Activated T-cell treated with anti-CD3 and anti-CD28 coated beads, Interleukin-2, amount 50 U/mL, for 72 hours (primary cell): ENCODE results near the gene ABHD2. TPM values are rescaled to one million over a fixed set of nuclear protein-coding genes. Genes with fewer than 3 reads are reported as not detected.
A peak's percentile ranks its signal among the peaks of the same experiment; 100 is the strongest.
"Not testable (repeated sequence)": the region's sequence is repeated elsewhere in the genome, so short reads cannot be mapped to it uniquely, and the experiment has no call there.

Experiments used
- ATAC-seq, 2 donors: fragments of 150-1000 bp; cut with Tn5 transposase; replicated peaks in 1 of 2; 2 replicates each; pipeline ENCODE4 v1.10.0; 2021; ENCODE audit warnings: moderate library complexity in 2 of 2, mild to moderate bottlenecking in 1 of 2
- DNase-seq, 2 donors: peaks; one replicate each; pipeline ENCODE4 v3.0.0; 2021 to 2022; ENCODE audit warnings: mixed read lengths in 1 of 2
- H3K27ac Mint-ChIP-seq: one replicate; pipeline ENCODE4 v1.8.0; 2022; ENCODE audit warnings: mild to moderate bottlenecking, moderate library complexity, mixed read lengths
- H3K27me3 Mint-ChIP-seq: one replicate; pipeline ENCODE4 v1.8.0; 2022; ENCODE audit warnings: low read depth, mixed read lengths
- H3K36me3 Mint-ChIP-seq, 2 donors: one replicate each; pipeline ENCODE4 v1.8.0; 2022; ENCODE audit warnings: mixed read lengths in 2 of 2, mild to moderate bottlenecking in 1 of 2; ENCODE audit not compliant: insufficient read depth in 2 of 2
- H3K4me1 Mint-ChIP-seq: one replicate; pipeline ENCODE4 v1.8.0; 2022; ENCODE audit warnings: low read depth, mixed read lengths
- H3K4me3 Mint-ChIP-seq, 2 donors: one replicate each; pipeline ENCODE4 v1.8.0; 2022; ENCODE audit warnings: mild to moderate bottlenecking in 2 of 2, mixed read lengths in 2 of 2, moderate library complexity in 2 of 2
- H3K9me3 Mint-ChIP-seq, 2 donors: one replicate each; pipeline ENCODE4 v1.8.0; 2022; ENCODE audit warnings: mixed read lengths in 2 of 2
- total RNA-seq, 2 donors: library from RNA; stranded (reverse); gene quantifications; one replicate each; pipeline ENCODE4 v1.2.3, GENCODE V29; 2022

The ABHD2 gene
- total RNA-seq, 2 donors from 2014 or later: 36.8 to 44.1 TPM

DNA sequence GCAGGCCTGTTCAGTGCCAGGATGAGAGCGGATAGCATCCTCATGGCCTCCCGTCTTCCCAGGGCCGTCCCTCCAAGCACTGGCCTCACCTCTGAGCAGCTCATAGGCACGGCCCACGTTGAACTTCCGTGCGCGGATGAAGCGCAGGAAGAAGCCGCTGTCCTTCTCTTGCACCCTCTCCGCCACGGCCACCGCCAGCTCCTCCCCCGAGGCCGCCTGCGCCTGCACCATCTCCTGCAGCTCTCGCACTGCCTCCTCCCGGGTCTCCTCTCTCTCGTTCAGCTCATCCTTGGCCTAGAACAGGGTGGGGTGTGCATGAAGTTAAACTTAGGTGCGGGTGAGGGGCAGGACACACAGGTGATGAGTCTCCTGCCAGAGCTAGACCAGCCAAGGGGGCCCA lies 128.8 kb downstream of the ABHD2 start:
- Mint-ChIP-seq H3K9me3 (no peaks in the 10 kb centered on the region), H3K27me3 (peaks cover 15% of the 10 kb centered on the region), H3K4me3 (no peak overlapping the region), H3K27ac (no peak overlapping the region), H3K4me1 (no peaks in the 10 kb centered on the region), H3K36me3 (no peaks in the 10 kb centered on the region)
- ATAC-seq (no peak), DNase-seq (no peak)

DNA sequence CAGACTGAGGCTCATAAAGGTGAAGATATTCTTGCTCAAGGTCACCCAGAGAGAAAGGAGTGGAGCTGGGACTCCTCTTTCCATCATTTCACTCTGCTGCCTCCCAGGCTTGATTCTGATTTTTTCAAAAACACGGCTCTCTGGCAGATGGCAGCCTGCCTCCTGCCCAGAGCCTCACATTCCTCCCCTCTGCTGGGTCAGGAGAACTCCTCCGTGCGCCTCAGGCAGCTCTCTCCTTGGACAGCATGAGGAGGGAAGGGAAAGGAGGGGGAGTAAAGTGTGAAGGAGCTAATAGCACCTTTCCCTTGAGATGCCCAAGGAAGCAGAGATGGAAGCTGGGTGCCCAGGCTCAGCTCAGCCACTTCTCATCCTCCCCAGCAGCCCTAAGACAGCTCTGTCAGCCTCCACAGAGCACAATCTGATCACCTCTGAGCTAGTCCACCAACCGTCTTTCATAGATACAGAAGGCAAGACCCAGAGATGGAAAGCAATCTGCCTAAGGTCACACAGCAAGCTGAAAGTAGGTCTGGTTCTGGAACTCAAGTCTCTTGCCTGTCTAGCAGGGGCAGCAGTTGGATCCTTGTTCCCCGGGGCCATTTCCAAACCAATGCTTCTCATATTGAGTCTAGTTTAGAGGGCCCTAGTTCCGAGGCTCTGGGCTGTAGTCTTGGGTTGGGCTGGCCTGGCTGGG lies 129.6 kb downstream of the ABHD2 start:
- ATAC-seq (no peak), DNase-seq (no peak)
- Mint-ChIP-seq H3K36me3 (no peaks in the 10 kb centered on the region), H3K4me3 (no peak overlapping the region), H3K4me1 (no peaks in the 10 kb centered on the region), H3K9me3 (no peaks in the 10 kb centered on the region), H3K27ac (no peak overlapping the region), H3K27me3 (peaks cover 15% of the 10 kb centered on the region)

DNA sequence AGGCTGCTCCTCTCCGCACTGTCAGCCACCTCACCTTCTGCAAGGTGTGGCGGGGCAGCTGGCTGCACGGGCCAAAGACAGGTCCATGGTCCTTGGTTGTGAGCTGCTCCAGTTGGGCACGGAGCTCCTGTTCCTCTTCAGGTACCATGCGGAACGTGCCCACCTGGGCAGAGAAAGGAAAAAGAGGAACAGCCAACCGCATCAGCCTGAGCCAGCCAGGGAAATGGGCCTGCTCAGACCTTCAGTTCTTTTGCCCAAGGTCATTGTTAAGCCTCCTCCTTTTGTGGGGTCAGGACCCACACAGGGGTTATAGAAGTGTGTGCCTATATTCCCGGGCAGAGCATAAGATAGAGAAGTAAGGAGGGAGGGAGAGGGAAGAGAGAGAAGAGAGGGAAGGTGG lies 130.3 kb downstream of the ABHD2 start:
- H3K27me3 Mint-ChIP-seq: peaks cover 15% of the 10 kb centered on the region
- no peaks in the 10 kb centered on the region for H3K4me1 Mint-ChIP-seq
- DNase-seq: no peak
- H3K36me3 Mint-ChIP-seq: no peaks in the 10 kb centered on the region
- no peak for ATAC-seq
- H3K4me3 Mint-ChIP-seq: no peak overlapping the region
- no peaks in the 10 kb centered on the region for H3K9me3 Mint-ChIP-seq
- H3K27ac Mint-ChIP-seq: no peak overlapping the region

DNA sequence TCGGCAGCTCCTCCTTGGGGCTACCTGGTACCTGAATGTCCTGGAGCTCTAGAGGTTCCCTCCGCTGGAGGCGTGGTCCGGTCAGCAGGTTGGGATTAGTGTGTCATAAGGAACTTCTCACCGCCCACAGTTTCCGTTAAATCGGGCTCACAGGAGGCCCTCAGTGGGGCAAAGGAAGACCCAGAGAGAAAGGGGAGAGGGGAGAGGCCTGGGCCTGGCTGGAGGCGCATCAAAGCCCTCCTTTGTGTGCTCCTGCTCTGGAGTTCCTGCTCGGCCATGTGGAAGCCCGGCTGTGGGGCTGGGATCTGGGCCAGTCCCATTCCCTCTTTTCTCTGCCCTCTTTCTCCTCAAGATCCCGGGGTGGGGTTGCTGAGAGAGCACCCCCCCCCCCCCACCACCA lies 133.3 kb downstream of the ABHD2 start, which contains the start of gene RLBP1:
TSS of gene RLBP1 (minus strand) at position 37 of the 400 bp plus-strand sequence. CDS start 2,604 bp downstream, outside the sequence.
- H3K27ac Mint-ChIP-seq: peak within 1 kb of the TSS; percentile 65
- H3K36me3 Mint-ChIP-seq: no peaks in the 10 kb centered on the region
- ATAC-seq (peak in 1 of 2 donors; percentile 52), DNase-seq (no peak)
- H3K27me3 Mint-ChIP-seq: peaks cover 15% of the 10 kb centered on the region
- H3K4me3 Mint-ChIP-seq: no peak within 1 kb of the TSS
- no peaks in the 10 kb centered on the region for H3K4me1 Mint-ChIP-seq
- no peaks in the 10 kb centered on the region for H3K9me3 Mint-ChIP-seq

DNA sequence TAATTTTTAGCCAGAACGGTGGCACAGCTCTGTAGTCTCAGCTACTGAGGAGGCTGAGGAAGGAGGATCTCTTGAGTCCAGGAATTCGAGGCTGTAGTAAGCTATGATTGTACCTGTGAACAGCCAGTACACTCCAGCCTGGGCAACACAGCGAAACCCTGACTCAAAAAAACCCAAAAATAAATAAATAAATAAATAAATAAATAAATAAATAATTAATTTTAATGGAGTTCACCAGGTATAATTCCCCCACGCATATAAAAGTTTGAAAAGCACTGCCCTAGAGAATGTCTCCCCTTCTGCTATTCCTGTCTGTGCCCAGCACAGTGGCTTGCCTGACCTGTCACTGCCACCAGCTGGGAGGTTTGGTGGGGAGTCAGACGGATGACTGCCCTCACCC lies 137.3 kb downstream of the ABHD2 start:
- H3K27ac Mint-ChIP-seq: no peak overlapping the region
- peaks cover 17% of the 10 kb centered on the region for H3K27me3 Mint-ChIP-seq
- H3K4me1 Mint-ChIP-seq: peaks cover 2% of the 10 kb centered on the region
- ATAC-seq (no peak), DNase-seq (no peak)
- no peaks in the 10 kb centered on the region for H3K9me3 Mint-ChIP-seq
- no peaks in the 10 kb centered on the region for H3K36me3 Mint-ChIP-seq
- no peak overlapping the region for H3K4me3 Mint-ChIP-seq

DNA sequence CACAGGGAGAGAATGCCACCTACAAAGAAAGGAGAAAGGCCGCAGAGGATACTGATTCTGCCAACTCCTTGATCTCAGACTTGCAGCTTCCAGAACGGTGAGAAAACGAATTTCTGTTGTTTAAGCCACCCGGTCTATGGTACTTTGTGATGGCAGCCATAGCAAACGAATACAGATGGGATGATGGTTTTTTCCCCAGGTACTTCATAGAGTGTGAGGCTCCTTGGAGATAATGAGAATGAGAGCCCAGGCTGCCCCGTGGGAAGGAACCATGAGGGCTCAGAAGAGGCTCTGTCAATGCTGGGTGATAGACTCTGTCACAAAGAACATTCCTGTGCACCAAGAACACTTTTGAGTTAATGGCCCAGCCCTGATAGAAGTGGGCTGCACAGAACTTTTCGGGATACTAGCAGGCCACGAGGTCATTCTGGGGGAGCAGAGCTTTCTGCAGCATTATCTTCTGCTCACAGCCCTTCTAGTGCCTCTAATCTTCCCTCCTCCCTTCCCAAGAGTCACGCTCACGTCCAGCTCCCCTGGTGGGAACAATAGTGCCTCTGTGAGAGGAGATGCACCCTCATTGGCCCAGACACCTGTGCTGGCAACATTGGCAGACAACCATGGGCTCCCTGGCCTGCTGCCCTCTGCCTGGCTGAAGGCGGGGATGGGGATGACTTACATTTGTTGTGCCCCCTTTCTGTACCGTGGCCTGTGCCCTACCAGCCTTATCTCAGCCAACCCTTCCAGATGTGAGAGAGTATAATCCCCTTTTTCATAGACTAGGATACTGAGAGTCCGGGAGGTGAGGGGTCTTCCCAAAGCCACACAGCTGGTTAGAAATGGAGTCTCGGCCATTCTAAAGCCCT lies 138.3 kb downstream of the ABHD2 start:
- Mint-ChIP-seq H3K36me3 (no peaks in the 10 kb centered on the region), H3K9me3 (no peaks in the 10 kb centered on the region), H3K27ac (no peak overlapping the region)

DNA sequence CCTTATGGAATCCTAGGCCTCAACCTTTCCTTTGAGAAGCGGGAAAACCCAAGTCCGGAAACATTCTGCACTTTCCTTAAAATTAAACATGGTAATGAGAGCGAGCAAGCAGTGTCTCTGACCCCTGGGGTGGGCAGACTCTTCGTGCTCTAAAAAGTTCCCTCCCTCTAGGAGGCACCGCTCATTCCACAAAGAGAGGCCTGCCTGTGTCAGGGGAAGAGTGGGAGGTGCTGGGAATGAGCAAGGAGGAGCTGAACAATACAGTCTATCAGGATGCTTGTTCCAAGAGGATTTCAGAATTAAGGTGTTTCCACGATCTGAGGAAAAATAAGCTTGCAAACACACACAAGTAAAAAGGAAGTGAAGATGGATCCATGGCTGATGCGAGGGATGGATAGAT lies 139.2 kb downstream of the ABHD2 start:
- peaks cover 27% of the 10 kb centered on the region for H3K27me3 Mint-ChIP-seq
- H3K9me3 Mint-ChIP-seq: no peaks in the 10 kb centered on the region
- peaks cover 8% of the 10 kb centered on the region for H3K4me1 Mint-ChIP-seq
- H3K27ac Mint-ChIP-seq: no peak overlapping the region
- no peak for DNase-seq
- no peak for ATAC-seq
- H3K36me3 Mint-ChIP-seq: no peaks in the 10 kb centered on the region
- H3K4me3 Mint-ChIP-seq: no peak overlapping the region

More for the DNA sequence above, 138.3 kb downstream of the ABHD2 start:
- Mint-ChIP-seq H3K27me3 (peaks cover 22% of the 10 kb centered on the region), H3K4me3 (no peak overlapping the region), H3K4me1 (peaks cover 8% of the 10 kb centered on the region)
- ATAC-seq: no peak
- no peak for DNase-seq

DNA sequence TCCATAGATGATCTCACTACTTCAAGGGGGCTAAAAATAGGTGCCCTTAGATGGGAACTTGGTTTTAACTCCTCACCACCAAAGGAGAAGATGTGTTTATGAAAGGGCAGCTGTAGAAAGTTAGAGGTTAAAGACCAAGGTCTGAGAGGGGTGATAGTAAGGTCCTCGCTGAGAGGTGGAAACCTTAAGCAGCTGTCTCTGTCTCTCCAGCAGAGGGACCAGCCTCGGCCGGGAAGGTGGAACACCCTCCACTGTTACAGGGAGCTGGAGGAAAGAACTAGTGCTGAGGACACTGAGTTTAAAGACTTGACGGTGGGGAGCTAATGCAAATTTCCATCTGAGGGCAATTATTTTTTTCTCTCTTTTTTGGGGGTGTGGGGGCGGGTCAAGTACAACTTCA lies 142.0 kb downstream of the ABHD2 start:
- Mint-ChIP-seq H3K4me3 (no peak overlapping the region), H3K4me1 (peaks cover 8% of the 10 kb centered on the region), H3K36me3 (no peaks in the 10 kb centered on the region), H3K27ac (no peak overlapping the region), H3K9me3 (no peaks in the 10 kb centered on the region), H3K27me3 (peaks cover 37% of the 10 kb centered on the region)
- ATAC-seq (no peak), DNase-seq (no peak)

DNA sequence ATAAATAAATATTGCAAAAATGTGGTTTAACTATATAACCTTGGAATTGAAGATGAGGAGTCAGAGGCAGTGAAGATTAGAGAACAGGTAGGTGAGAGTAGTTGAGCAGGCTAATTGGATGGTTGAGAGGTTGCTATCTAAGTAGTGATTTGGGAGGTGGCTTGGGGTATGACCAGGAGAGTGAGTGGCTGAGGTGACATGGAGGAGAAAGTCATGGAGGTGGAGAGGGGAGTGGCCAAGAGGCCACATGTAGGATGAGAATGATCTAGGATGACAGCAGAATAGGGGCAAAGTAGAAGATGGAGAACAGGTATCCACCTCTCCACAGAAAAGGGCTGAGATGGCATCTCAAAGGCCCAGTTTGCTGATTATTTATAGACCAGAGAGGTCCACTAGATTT lies 143.6 kb downstream of the ABHD2 start:
- no peak for ATAC-seq
- Mint-ChIP-seq H3K27me3 (peaks cover 45% of the 10 kb centered on the region), H3K36me3 (no peaks in the 10 kb centered on the region), H3K27ac (no peak overlapping the region), H3K4me3 (no peak overlapping the region), H3K9me3 (no peaks in the 10 kb centered on the region), H3K4me1 (peaks cover 8% of the 10 kb centered on the region)
- no peak for DNase-seq

DNA sequence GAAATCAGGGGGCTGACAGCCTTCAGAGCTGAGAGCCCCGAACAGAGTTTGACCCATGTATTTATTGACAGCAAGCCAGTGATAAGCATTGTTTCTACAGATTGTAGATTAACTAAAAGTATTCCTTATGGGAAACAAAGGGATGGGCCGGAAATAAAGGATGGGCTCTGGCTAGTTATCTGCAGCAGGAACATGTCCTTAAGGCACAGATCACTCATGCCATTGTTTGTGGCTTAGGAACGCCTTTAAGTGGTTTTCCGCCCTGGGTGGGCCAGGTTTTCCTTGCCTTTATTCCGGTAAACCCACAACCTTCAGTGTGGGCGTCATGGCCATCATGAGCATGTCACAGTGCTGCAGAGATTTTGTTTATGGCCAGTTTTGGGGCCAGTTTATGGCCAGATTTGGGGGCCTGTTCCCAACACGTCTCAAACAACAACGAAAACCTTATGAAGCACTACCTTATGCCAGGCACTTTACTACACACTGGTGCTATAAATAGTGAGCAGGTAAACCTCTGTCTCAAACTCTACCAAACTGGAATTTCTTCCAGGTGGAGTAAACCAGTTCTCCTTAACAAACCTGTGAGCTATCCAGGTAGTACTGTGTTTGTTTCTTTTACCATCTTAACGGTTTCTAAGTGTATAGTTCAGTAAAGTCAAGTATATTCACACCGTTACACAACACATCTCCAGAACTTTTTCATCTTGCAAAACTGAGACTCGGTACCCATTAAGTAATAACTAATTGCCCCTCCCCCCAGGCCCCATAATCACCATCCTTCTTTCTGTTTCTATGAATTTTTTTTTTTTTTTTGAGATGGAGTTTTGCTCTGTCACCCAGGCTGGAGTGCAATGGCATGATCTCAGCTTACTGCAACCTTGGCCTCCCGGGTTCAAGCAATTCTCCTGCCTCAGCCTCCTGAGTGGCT lies 151.9 kb downstream of the ABHD2 start:
- not testable (repeated sequence) for H3K4me3 Mint-ChIP-seq, DNase-seq, ATAC-seq, H3K9me3 Mint-ChIP-seq, H3K36me3 Mint-ChIP-seq, H3K27ac Mint-ChIP-seq
- Mint-ChIP-seq H3K4me1 (peaks cover 15% of the 10 kb centered on the region), H3K27me3 (peaks cover 21% of the 10 kb centered on the region)

DNA sequence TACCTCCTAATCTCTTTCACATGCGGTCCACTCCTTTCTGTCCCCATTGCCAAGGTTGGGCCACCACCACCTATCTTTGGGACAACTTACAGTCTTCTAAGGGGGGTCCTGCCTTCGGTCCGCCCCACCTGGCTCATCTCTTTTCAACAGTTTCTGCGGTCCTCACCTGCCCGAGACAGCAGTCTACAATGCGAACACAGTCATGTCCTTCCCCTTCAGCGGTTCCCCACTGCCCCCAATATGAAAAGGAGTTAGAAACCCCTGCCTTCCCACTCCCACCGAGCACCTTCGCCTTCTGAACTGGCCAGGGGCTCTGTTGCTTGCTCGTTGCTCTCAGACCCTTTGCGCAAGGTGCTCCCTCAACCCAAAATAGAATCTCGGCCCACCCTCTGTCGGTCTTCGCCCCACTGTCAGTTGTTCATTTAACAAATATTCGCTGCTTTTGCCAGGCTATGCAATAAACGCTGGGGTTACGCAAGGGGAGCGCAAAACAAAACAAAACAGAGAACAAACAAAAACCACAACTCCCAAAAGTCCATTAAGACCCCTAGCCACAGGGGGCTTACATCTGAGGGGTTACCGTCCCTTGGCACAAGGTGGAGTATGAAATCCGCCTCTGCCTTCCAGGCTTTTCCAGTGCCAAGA lies 154.9 kb downstream of the ABHD2 start:
- ATAC-seq: no peak
- peaks cover 5% of the 10 kb centered on the region for H3K27me3 Mint-ChIP-seq
- H3K9me3 Mint-ChIP-seq: no peaks in the 10 kb centered on the region
- peaks cover 15 to 25% of the 10 kb centered on the region in 2 donors for H3K36me3 Mint-ChIP-seq
- no peak for DNase-seq
- peaks cover 40% of the 10 kb centered on the region for H3K4me1 Mint-ChIP-seq
- peak overlapping the region; percentile 98 for H3K27ac Mint-ChIP-seq
- H3K4me3 Mint-ChIP-seq: peak overlapping the region; percentile 87 to 99
